Testis (tissue), 2 donors: ENCODE measurements around the gene SH3BGRL2.

Experiments used
- POLR2A ChIP-seq: fragments of 450-650 bp; IDR thresholded peaks from one replicate; pipeline ENCODE4 v1.6.1; 2017; ENCODE audit warnings: antibody characterized with exemption, mild to moderate bottlenecking, moderate library complexity
- TF ChIP-seq, protein P1 (sequence below), 3 experiments: fragments of 450-650 bp in 2 of 3; fragments of 200-600 bp in 1 of 3; sonication (generic) in 1 of 3; IDR thresholded peaks; one replicate each; pipeline ENCODE4 v1.5.1; 2016 to 2019; ENCODE audit warnings: antibody characterized with exemption in 3 of 3, mild to moderate bottlenecking in 2 of 3, moderate library complexity in 1 of 3

DNA sequence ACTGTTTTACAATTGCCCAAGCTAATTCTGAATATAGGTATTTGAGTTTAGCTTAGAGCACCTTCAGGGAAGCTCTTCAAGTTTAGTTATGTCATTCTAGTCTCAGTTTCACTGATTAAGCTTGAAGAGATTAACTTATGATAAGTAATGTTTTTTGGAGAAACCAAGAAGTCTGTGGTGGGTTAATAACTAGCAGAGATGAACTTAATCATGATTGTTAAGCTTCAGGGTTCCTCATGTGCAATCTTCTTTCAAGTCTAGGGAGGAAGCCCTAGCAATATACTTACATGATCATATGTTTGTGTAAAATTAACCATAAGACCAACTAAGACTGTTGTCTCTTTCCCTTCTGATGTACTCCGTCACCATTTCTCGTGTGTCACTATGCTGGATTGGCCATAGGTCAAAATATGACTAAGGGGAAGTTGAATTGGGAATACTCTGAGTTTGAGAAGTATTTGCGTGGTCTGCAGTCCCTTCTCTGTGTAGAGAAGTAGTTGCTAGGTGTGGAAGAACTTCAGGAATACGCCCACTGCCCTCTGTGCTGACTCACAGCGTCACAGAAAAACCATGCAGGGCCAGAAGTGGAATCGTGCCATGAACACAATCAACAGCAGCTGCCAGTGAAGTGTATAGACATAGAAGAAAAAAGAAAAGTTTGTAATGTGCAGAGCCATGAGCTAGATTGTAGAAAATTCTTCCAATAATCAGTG lies 88.3 kb downstream of the SH3BGRL2 start:
- TF ChIP-seq POLR2A, result no peak
- TF ChIP-seq, protein P1, sequence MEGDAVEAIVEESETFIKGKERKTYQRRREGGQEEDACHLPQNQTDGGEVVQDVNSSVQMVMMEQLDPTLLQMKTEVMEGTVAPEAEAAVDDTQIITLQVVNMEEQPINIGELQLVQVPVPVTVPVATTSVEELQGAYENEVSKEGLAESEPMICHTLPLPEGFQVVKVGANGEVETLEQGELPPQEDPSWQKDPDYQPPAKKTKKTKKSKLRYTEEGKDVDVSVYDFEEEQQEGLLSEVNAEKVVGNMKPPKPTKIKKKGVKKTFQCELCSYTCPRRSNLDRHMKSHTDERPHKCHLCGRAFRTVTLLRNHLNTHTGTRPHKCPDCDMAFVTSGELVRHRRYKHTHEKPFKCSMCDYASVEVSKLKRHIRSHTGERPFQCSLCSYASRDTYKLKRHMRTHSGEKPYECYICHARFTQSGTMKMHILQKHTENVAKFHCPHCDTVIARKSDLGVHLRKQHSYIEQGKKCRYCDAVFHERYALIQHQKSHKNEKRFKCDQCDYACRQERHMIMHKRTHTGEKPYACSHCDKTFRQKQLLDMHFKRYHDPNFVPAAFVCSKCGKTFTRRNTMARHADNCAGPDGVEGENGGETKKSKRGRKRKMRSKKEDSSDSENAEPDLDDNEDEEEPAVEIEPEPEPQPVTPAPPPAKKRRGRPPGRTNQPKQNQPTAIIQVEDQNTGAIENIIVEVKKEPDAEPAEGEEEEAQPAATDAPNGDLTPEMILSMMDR (IDR thresholded peaks at IDR 0.05), result no peak
